Ascending aorta (tissue), 2 donors: ENCODE data around the gene TTLL9. TPM values are rescaled to one million over a fixed set of nuclear protein-coding genes. Genes with fewer than 3 reads are reported as not detected.

Experiments
- DNase-seq, 2 donors: peaks; one replicate each; pipeline ENCODE4 v3.0.0-alpha.2; 2019; ENCODE audit warnings: low spot score in 2 of 2
- H3K27ac ChIP-seq, 2 donors: fragments of 200-600 bp; sonication (generic); one replicate each; pipeline ENCODE4 v1.5.1; 2016 to 2017; ENCODE audit warnings: mild to moderate bottlenecking in 1 of 2
- H3K27me3 ChIP-seq: fragments of 200-600 bp; sonication (generic); one replicate; pipeline ENCODE4 v1.5.1; 2017
- H3K36me3 ChIP-seq, 2 donors: fragments of 200-600 bp; sonication (generic); one replicate each; pipeline ENCODE4 v1.5.1; 2016
- H3K4me1 ChIP-seq, 2 donors: fragments of 200-600 bp; sonication (generic); one replicate each; pipeline ENCODE4 v1.5.1; 2016 to 2017; ENCODE audit warnings: mild to moderate bottlenecking in 1 of 2
- H3K4me3 ChIP-seq, 2 donors: fragments of 200-600 bp; sonication (generic); one replicate each; pipeline ENCODE4 v1.5.1; 2016 to 2017; ENCODE audit warnings: mild to moderate bottlenecking in 1 of 2
- H3K9me3 ChIP-seq, 2 donors: fragments of 200-600 bp; sonication (generic); one replicate each; pipeline ENCODE4 v1.5.1; 2016
- CTCF ChIP-seq, 3 experiments: fragments of 200-600 bp in 2 of 3; fragments of 450-650 bp in 1 of 3; sonication (generic) in 2 of 3; IDR thresholded peaks; one replicate each; pipeline ENCODE4 v1.5.1; 2016 to 2019; ENCODE audit warnings: antibody characterized with exemption in 3 of 3, mild to moderate bottlenecking in 1 of 3, moderate library complexity in 1 of 3
- intact Hi-C: fragments of 100-400 bp; cut with DNase I; formaldehyde crosslinking; loops from one replicate; pipeline ENCODE4 v1.15.1; 2023
- total RNA-seq: library from RNA; depleted of rRNA; stranded (reverse); fragments of >200 nt; gene quantifications from one replicate; pipeline ENCODE4 v1.1.0, GENCODE V29; 2016

The TTLL9 gene
- total RNA-seq, 1 donor from 2014 or later, result not detected

GRCh38 chr20:31979713-31980426 lies 109.4 kb downstream of the TTLL9 start:
- Histone ChIP-seq H3K27me3 (no peaks in the 10 kb centered on the region), H3K4me1 (no peaks in the 10 kb centered on the region), H3K36me3 (no peaks in the 10 kb centered on the region), H3K27ac (no peak overlapping the region), H3K9me3 (no peaks in the 10 kb centered on the region), H3K4me3 (no peak overlapping the region)
- no peak for DNase-seq
- intact Hi-C loops, result no loop called here
- TF ChIP-seq CTCF (IDR thresholded peaks at IDR 0.05), result no peak

- Histone ChIP-seq H3K36me3 (no peaks in the 10 kb centered on the region), H3K27ac (no peak overlapping the region), H3K4me1 (no peaks in the 10 kb centered on the region), H3K27me3 (no peaks in the 10 kb centered on the region), H3K9me3 (no peaks in the 10 kb centered on the region), H3K4me3 (no peak overlapping the region)
- DNase-seq, result no peak
- TF ChIP-seq CTCF (IDR thresholded peaks at IDR 0.05), result no peak
- intact Hi-C loops, result no loop called here
Measured at GRCh38 chr20:31981784-31982183, 111.3 kb downstream of the TTLL9 start.

GRCh38 chr20:31984981-31985471 lies 114.6 kb downstream of the TTLL9 start:
- Histone ChIP-seq H3K27me3 (no peaks in the 10 kb centered on the region), H3K36me3 (no peaks in the 10 kb centered on the region), H3K27ac (no peak overlapping the region), H3K9me3 (no peaks in the 10 kb centered on the region), H3K4me3 (no peak overlapping the region), H3K4me1 (no peaks in the 10 kb centered on the region)
- no peak for DNase-seq
- intact Hi-C loops, result no loop called here
- TF ChIP-seq CTCF (IDR thresholded peaks at IDR 0.05), result no peak

GRCh38 chr20:31987744-31988143 lies 117.3 kb downstream of the TTLL9 start:
- H3K27ac ChIP-seq, result no peak overlapping the region
- intact Hi-C loops, result no loop called here
- no peak for TF ChIP-seq CTCF (IDR thresholded peaks at IDR 0.05)
- H3K9me3 ChIP-seq, result no peaks in the 10 kb centered on the region
- no peak overlapping the region for H3K4me3 ChIP-seq
- H3K27me3 ChIP-seq, result no peaks in the 10 kb centered on the region
- H3K4me1 ChIP-seq, result no peaks in the 10 kb centered on the region
- H3K36me3 ChIP-seq, result no peaks in the 10 kb centered on the region
- no peak for DNase-seq

- Histone ChIP-seq H3K36me3 (no peaks in the 10 kb centered on the region), H3K9me3 (no peaks in the 10 kb centered on the region), H3K4me3 (no peak overlapping the region), H3K4me1 (no peaks in the 10 kb centered on the region), H3K27ac (no peak overlapping the region), H3K27me3 (no peaks in the 10 kb centered on the region)
- no peak for TF ChIP-seq CTCF (IDR thresholded peaks at IDR 0.05)
- no peak for DNase-seq
- intact Hi-C loops, result no loop called here
Measured at GRCh38 chr20:31988430-31989015, 118.1 kb downstream of the TTLL9 start.
